Activated T-helper 17 cell treated with anti-CD3 and anti-CD28 coated beads, Interleukin-2, amount 50 U/mL, for 72 hours (primary cell): ENCODE results near the gene BLOC1S4. TPM values are rescaled to one million over a fixed set of nuclear protein-coding genes. Genes with fewer than 3 reads are reported as not detected.

Experiments
- ATAC-seq: fragments of 150-1000 bp; cut with Tn5 transposase; replicated peaks from 2 replicates; pipeline ENCODE4 v1.10.0; 2021; ENCODE audit warnings: mild to moderate bottlenecking, moderate library complexity
- H3K27ac Mint-ChIP-seq: one replicate; pipeline ENCODE4 v1.8.0; 2022; ENCODE audit warnings: mixed read lengths
- H3K27me3 Mint-ChIP-seq: one replicate; pipeline ENCODE4 v1.8.0; 2022; ENCODE audit warnings: mixed read lengths
- H3K36me3 Mint-ChIP-seq: one replicate; pipeline ENCODE4 v1.8.0; 2022; ENCODE audit warnings: low read depth, mild to moderate bottlenecking, mixed read lengths
- H3K4me1 Mint-ChIP-seq: one replicate; pipeline ENCODE4 v1.8.0; 2022; ENCODE audit warnings: mixed read lengths
- H3K4me3 Mint-ChIP-seq: one replicate; pipeline ENCODE4 v1.8.0; 2022; ENCODE audit warnings: mild to moderate bottlenecking, mixed read lengths
- H3K9me3 Mint-ChIP-seq: one replicate; pipeline ENCODE4 v1.8.0; 2022; ENCODE audit warnings: mixed read lengths
- total RNA-seq, 2 donors: library from RNA; stranded (reverse); gene quantifications; one replicate each; pipeline ENCODE4 v1.2.3, GENCODE V29; 2022

Gene BLOC1S4
- total RNA-seq, 2 donors from 2014 or later, result 15.9 to 17.7 TPM

- ATAC-seq, result no peak
- Mint-ChIP-seq H3K4me1 (peaks cover 22% of the 10 kb centered on the region), H3K27ac (no peak overlapping the region), H3K9me3 (no peaks in the 10 kb centered on the region), H3K4me3 (no peak overlapping the region), H3K36me3 (peaks cover 8% of the 10 kb centered on the region), H3K27me3 (no peaks in the 10 kb centered on the region)
These were observed 31.3 kb upstream of the BLOC1S4 start for GRCh38 chr4:6684656-6685055.

DNA sequence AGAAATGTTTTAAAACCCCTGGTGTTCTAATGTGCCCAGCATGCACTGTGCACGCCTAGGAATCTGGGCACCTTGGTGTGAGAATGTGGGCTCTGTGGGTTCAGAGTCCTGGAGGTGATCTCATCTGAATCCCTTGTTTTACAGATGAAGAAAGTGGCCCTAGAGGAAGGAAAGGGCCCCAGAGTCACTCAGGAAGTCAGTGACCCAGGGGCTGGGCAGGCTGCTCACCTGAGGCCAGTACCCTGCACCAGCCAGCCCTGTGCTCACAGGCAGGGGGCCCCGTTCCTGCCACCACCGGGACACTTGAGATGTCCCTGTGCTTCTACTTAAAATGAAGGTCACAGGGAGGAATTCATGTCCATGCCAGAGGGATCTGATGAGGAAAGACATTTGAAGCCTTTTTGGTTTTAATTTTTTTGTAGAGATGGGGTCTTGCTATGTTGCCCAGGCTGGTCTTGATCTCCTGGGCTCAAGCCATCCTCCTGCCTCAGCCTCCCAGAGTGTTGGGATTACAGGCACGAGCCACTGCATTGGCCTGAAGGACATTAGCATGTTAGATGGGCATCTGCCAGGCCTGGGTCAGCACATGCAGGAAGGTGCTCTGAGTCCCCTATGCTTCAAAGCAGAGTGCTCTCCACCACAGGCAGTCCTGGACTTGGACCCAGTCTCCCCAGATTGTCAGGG is 29.7 kb upstream of the BLOC1S4 start:
- H3K27ac Mint-ChIP-seq, result peak overlapping the region; percentile 63
- H3K9me3 Mint-ChIP-seq, result no peaks in the 10 kb centered on the region
- peaks cover 37% of the 10 kb centered on the region for H3K4me1 Mint-ChIP-seq
- H3K4me3 Mint-ChIP-seq, result no peak overlapping the region
- no peaks in the 10 kb centered on the region for H3K27me3 Mint-ChIP-seq
- H3K36me3 Mint-ChIP-seq, result no peaks in the 10 kb centered on the region
- no peak for ATAC-seq

DNA sequence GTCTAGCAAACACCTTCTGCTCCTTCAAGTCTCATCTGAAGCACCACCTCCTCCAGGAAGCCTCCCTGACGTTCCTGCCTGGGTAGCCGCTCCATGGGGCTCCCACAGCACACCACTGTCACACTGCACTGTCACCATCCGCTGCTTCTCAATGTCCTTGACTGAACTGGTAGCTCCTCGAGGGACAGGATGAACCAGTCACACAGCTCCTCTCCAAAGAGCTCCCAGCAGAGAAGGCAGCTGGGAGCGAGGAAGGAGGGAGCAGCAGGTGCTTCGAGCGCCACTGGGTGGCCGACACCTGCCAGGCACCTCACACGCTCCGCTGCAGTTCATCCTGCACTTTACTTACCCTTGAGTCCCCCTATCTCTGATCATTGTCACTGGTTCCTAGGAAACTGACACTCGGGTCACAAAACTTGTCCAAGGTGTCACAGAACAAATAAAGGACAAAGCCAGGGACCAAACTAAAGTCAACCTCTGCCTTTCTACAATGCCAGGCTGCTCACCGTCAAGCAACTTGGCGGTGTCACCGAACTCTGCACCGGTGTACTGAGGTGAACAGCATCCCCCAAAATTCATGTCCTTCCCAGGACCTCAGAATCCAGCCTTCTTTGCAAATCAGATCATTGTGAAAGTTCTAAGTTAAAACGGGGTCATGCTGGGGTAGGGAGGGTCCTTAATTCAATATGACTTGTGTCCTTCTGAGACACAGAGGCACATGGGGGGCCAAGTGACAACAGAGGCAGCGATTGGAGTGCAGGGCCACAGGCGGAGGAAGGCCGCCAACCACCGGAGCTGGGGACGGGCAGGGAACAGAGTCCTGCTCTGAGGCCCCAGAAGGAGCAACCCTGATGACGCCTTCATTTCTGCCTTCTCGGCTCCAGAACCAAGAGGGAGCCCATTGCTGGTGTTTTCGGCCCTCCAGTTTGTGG is 27.8 kb upstream of the BLOC1S4 start:
- Mint-ChIP-seq H3K36me3 (no peaks in the 10 kb centered on the region), H3K27ac (peak overlapping the region; percentile 97), H3K27me3 (no peaks in the 10 kb centered on the region), H3K4me3 (peak overlapping the region; percentile 92), H3K9me3 (no peaks in the 10 kb centered on the region), H3K4me1 (peaks cover 43% of the 10 kb centered on the region)
- no peak for ATAC-seq

- H3K9me3 Mint-ChIP-seq, result no peaks in the 10 kb centered on the region
- no peaks in the 10 kb centered on the region for H3K36me3 Mint-ChIP-seq
- H3K4me1 Mint-ChIP-seq, result peaks cover 49% of the 10 kb centered on the region
These were observed 27.0 kb upstream of the BLOC1S4 start for GRCh38 chr4:6688879-6689505.

DNA sequence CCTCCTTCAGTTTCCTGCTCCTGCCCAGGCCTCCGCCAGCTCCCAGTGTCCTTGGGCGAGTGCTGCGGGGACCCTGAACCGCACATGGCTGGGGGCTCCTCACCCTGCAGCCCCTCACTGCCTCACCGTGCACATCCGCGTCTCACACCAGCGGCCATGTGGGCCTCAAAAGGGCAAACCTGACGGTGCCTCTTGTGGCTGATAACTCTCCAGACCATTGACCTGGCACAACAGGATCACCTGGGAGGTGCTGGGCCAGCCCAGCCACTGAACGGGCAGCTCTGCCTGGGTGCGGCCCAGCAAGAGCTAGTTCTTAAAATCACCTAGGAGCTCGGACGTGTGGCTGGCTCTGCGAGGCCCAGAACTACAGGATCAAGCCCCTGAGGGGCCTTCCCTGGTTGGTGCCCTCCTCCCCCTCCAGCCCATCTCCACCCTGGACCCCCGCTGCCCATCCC is 26.4 kb upstream of the BLOC1S4 start:
- Mint-ChIP-seq H3K27ac (peak overlapping the region; percentile 97), H3K36me3 (no peaks in the 10 kb centered on the region), H3K4me1 (peaks cover 50% of the 10 kb centered on the region), H3K4me3 (peak overlapping the region; percentile 92), H3K27me3 (no peaks in the 10 kb centered on the region), H3K9me3 (no peaks in the 10 kb centered on the region)
- peak; percentile 34 for ATAC-seq

More at GRCh38 chr4:6688879-6689505, 27.0 kb upstream of the BLOC1S4 start:
- Mint-ChIP-seq H3K4me3 (peak overlapping the region; percentile 92), H3K27me3 (no peaks in the 10 kb centered on the region), H3K27ac (peak overlapping the region; percentile 97)
- peak; percentile 92 for ATAC-seq

DNA sequence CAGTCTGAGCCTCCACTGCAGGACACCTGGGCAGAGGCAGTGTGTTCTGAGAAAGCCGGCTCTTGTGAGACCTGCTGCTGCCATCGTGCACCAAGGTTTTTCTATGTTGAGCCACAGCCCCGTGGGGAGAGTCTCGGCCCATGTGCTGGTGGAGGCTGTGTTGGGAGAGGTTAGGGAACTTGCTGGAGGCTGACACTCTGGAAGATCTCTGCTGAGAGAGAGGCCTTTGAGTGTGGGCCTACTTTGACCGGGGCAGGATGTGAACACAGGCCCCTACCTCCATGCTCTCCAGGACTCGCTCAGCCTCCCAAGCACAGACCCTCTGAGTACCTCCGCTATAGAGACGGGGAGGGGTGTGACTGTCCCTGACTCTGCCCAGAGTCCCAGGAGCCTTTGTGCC is 23.6 kb upstream of the BLOC1S4 start:
- H3K36me3 Mint-ChIP-seq, result no peaks in the 10 kb centered on the region

GRCh38 chr4:6692806-6693205 is 23.2 kb upstream of the BLOC1S4 start:
- Mint-ChIP-seq H3K4me3 (peak overlapping the region; percentile 81), H3K27me3 (no peaks in the 10 kb centered on the region), H3K4me1 (peaks cover 64% of the 10 kb centered on the region), H3K9me3 (no peaks in the 10 kb centered on the region), H3K36me3 (no peaks in the 10 kb centered on the region), H3K27ac (peak overlapping the region; percentile 87)
- no peak for ATAC-seq

More for the DNA sequence above, 23.6 kb upstream of the BLOC1S4 start:
- no peak for ATAC-seq
- Mint-ChIP-seq H3K4me3 (peak overlapping the region; percentile 81), H3K27me3 (no peaks in the 10 kb centered on the region), H3K27ac (peak overlapping the region; percentile 87), H3K4me1 (peaks cover 64% of the 10 kb centered on the region), H3K9me3 (no peaks in the 10 kb centered on the region)

GRCh38 chr4:6693231-6694176 is 22.5 kb upstream of the BLOC1S4 start, which contains the start of gene S100P:
TSS of gene S100P (plus strand) at chr4:6693878. CDS start at chr4:6693933, 55 bp downstream.
- H3K27me3 Mint-ChIP-seq, result no peaks in the 10 kb centered on the region
- no peak for ATAC-seq
- H3K27ac Mint-ChIP-seq, result peak within 1 kb of the TSS; percentile 87
- H3K9me3 Mint-ChIP-seq, result no peaks in the 10 kb centered on the region
- no peaks in the 10 kb centered on the region for H3K36me3 Mint-ChIP-seq
- H3K4me3 Mint-ChIP-seq, result peak within 1 kb of the TSS; percentile 81
- H3K4me1 Mint-ChIP-seq, result peaks cover 62% of the 10 kb centered on the region

DNA sequence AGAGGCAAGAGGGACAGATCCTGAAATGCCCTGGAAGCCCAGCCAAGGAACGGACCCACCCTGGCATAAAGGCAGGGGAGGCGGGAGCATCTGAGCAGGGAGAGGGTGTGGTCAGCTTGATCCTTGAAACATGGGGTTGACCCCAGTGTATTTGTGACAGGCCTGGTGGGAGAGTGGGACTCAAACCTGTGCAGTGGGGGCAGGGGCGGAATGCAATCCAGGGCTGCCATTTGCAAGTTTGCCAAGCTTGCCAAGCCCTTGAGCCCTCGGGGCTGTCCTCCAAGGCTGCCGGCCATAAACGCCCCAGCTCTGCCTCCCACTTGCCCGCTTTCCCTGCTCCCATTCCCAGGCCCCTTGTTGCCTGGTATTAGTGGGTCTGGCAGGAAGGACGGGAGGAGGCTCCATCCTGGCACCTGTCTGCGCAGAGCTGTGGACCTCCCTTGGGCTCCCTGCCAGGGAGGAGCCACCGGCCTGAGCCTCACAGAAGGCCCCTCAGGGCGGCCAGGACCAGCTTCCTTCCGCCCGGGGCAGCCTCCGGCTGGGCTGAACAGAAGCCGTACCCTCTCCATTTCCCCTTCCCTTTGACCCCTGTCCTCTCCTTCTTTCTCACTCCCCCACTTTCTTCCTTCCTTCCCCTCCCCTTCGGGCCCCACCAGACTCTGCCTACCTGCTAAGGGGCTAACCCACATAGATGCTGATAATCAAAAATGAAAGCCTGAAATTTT is 21.6 kb upstream of the BLOC1S4 start:
- Mint-ChIP-seq H3K4me3 (peak overlapping the region; percentile 81), H3K27me3 (no peaks in the 10 kb centered on the region), H3K4me1 (peaks cover 59% of the 10 kb centered on the region), H3K9me3 (no peaks in the 10 kb centered on the region), H3K27ac (peak overlapping the region; percentile 87), H3K36me3 (no peaks in the 10 kb centered on the region)
- no peak for ATAC-seq

DNA sequence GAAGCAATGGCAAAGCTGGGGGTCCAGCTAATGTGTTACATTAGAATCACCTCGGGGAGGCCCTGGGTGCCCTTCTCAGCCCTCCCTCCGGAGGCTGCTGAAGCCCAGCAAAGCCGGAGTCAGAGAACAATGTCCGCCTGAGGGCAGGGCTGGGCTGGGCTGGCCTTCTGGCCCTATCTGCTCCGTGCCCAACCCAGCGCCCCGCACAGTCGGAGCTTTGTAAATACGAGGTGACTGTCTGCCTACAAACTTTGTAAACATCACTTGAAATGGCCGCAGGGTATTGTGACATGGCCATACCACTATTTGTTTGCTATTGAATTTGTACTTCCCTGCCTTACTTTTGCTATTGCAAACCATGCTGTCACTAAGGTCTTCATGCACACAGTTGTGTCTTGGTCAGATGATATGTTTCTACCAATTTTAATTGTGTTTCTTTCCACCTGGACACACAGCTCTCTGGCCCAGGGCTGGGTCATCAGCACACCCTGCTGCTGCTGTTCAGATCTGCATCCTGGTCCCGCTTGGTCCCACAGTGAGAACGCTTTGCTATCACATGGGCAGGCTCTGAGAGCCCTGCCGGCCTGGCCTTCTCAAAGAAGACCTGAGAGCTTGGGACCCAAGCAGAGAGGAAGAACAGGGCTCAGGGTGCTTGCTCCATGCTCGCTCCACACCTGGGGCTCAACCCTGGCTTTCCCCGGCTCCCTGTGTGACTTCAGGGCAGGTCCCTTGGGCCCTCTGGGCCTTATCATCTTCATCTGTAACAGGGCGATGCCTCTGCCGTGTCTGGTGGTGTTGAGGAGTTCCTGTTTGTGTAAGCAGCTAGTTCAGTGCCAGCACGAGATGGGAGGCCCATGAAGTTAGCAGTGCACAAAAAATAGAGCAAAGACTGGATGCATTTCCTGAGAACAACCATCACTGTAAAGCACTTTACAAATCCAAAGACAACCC is 20.0 kb upstream of the BLOC1S4 start:
- H3K4me1 Mint-ChIP-seq, result peaks cover 52% of the 10 kb centered on the region
- no peaks in the 10 kb centered on the region for H3K9me3 Mint-ChIP-seq
- peak overlapping the region; percentile 81 for H3K4me3 Mint-ChIP-seq
- no peaks in the 10 kb centered on the region for H3K27me3 Mint-ChIP-seq
- H3K27ac Mint-ChIP-seq, result peak overlapping the region; percentile 87
- peak; percentile 69 for ATAC-seq
- H3K36me3 Mint-ChIP-seq, result peaks cover 12% of the 10 kb centered on the region

DNA sequence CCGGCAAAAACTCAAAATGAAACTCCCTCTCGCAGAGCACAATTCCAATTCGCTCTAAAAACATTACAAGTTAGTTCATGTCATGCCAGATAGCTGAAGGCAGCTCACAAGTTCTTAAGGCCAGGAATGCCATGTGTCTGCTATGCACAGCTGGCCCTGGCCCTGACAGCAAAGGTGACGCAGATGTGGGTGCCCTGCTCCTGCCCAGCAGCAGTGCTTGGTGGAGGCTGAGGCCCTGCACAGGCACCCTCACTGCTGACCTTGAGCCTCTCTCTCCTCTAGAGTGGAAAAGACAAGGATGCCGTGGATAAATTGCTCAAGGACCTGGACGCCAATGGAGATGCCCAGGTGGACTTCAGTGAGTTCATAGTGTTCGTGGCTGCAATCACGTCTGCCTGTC is 19.4 kb upstream of the BLOC1S4 start:
- no peaks in the 10 kb centered on the region for H3K9me3 Mint-ChIP-seq
- no peaks in the 10 kb centered on the region for H3K27me3 Mint-ChIP-seq
- H3K36me3 Mint-ChIP-seq, result peaks cover 12% of the 10 kb centered on the region
- peak; percentile 70 for ATAC-seq
- H3K4me3 Mint-ChIP-seq, result peak overlapping the region; percentile 81
- peak overlapping the region; percentile 87 for H3K27ac Mint-ChIP-seq
- H3K4me1 Mint-ChIP-seq, result peaks cover 49% of the 10 kb centered on the region

DNA sequence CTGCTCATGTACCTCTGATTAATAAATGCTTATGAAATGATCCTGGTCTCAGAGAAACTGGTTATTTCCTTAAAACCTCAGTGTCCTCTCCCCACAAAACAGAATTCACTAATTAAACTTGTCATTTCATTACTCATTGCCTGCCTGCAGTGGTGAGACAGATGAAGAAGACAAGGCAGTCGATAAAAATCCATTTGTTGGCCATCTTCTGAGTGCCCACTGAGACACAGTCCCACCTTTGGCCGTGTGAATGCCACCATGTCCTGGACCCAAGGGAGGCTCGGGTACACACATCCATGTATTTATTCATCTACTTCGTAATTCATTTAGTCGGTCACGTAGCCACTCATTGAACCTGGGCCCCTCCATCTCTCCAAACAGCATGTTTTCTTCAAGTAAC is 18.8 kb upstream of the BLOC1S4 start:
- no peaks in the 10 kb centered on the region for H3K27me3 Mint-ChIP-seq

More for the DNA sequence above, 18.8 kb upstream of the BLOC1S4 start:
- peaks cover 49% of the 10 kb centered on the region for H3K4me1 Mint-ChIP-seq
- H3K27ac Mint-ChIP-seq, result peak overlapping the region; percentile 87
- peak; percentile 20 for ATAC-seq
- H3K36me3 Mint-ChIP-seq, result peaks cover 12% of the 10 kb centered on the region
- no peaks in the 10 kb centered on the region for H3K9me3 Mint-ChIP-seq
- H3K4me3 Mint-ChIP-seq, result peak overlapping the region; percentile 81
